ENCODE measurements around the gene RPS15. TPM values are rescaled to one million over a fixed set of nuclear protein-coding genes. Genes with fewer than 3 reads are reported as not detected.

The RPS15 gene
- total and polyA plus RNA-seq, 2 of the 13 experiments (the other 11 are each of a cell fraction or from before 2014, with no cell fraction given): 695 to 1,411 TPM

GRCh38 chr19:1425102-1425837 lies 12.9 kb upstream of the RPS15 start (continued):
- TF ChIP-seq FOXA1 (IDR thresholded peaks at IDR 0.05): no peak
- TF ChIP-seq FOXA1 (CRISPR knock-in tag; IDR thresholded peaks at IDR 0.05): no peak
- TF ChIP-seq ZBTB33 (CRISPR knock-in tag; IDR thresholded peaks at IDR 0.05): peak; percentile 97
- peak; percentile 74 for TF ChIP-seq RBM22 (optimal IDR thresholded peaks at IDR 0.05; ENCODE audit: low read length)
- TF ChIP-seq ZNF501 (CRISPR knock-in tag; IDR thresholded peaks at IDR 0.05): no peak
- TF ChIP-seq AGO2 (optimal IDR thresholded peaks at IDR 0.05; ENCODE audit: low read depth, low read length): peak; percentile 81
- no peak for TF ChIP-seq KLF9 (CRISPR knock-in tag; IDR thresholded peaks at IDR 0.05; ENCODE audit: low read depth)

- Histone ChIP-seq H3K4me1 (ENCODE audit: insufficient read depth, low read length) (peaks cover 41% of the 10 kb centered on the region), H3K36me3 (replicated peaks in 1 of 2; ENCODE audit: control insufficient read depth in 1 of 2, insufficient read depth in 2 of 2, low read length in 2 of 2) (peaks cover 31 to 76% of the 10 kb centered on the region in 2 experiments), H4K20me1 (ENCODE audit: insufficient read depth, low read length) (peaks cover 15% of the 10 kb centered on the region), H2AFZ (ENCODE audit: low read length) (no peak overlapping the region), H3K9ac (ENCODE audit: insufficient read depth, low read depth, low read length) (no peak overlapping the region), H3K4me2 (ENCODE audit: low read depth, low read length) (no peak overlapping the region), H3K27ac (ENCODE audit: extremely low read length, insufficient read depth, low read length) (no peak overlapping the region), H3K27me3 (ENCODE audit: control insufficient read depth in 1 of 2, insufficient read depth in 2 of 2, low read length in 2 of 2) (no peaks in the 10 kb centered on the region), H3K9me3 (ENCODE audit: low read length) (no peaks in the 10 kb centered on the region), H3K4me3 (replicated peaks in 1 of 3; ENCODE audit: insufficient read depth in 1 of 3, low read depth in 2 of 3, low read length in 3 of 3) (no peak overlapping the region), H3K79me2 (ENCODE audit: insufficient read depth, low read length) (peaks cover 33% of the 10 kb centered on the region)
- FAIRE-seq: no peak
- ChIA-PET POLR2A (no interaction called here), CTCF (ENCODE audit: low intra/inter-chr PET ratio, low total read pairs) (no interaction called here)
- no peak for ATAC-seq
- in situ Hi-C loops (cut with HindIII; ENCODE audit: extremely low pct_ligation_motif_present, low pct_unique_long_range_greater_than_20kb) (no loop called here), intact Hi-C loops (cut with micrococcal nuclease; ENCODE audit: unreplicated experiment) (no loop called here)
- TF ChIP-seq ZNF343 (CRISPR knock-in tag; IDR thresholded peaks at IDR 0.05): no peak
- TF ChIP-seq MEF2D (CRISPR knock-in tag; IDR thresholded peaks at IDR 0.05): no peak
- TF ChIP-seq ELK4 (CRISPR knock-in tag; IDR thresholded peaks at IDR 0.05; ENCODE audit: borderline replicate concordance): no peak
- TF ChIP-seq MED8 (CRISPR knock-in tag; IDR thresholded peaks at IDR 0.05; ENCODE audit: insufficient replicate concordance): no peak
- TF ChIP-seq ZFP82 (CRISPR knock-in tag; IDR thresholded peaks at IDR 0.05; ENCODE audit: borderline replicate concordance): no peak
- no peak for TF ChIP-seq PATZ1 (CRISPR knock-in tag; IDR thresholded peaks at IDR 0.05)
- 96% methylated on average over 12 of the region's 14 CpGs for WGBS (ENCODE audit: low lambda C conversion rate)
- DNase-seq (ENCODE audit: low spot score): no peak
- no TSS peak for BruUV-seq (replicated peaks)
Measured at GRCh38 chr19:1425902-1426301, 12.3 kb upstream of the RPS15 start.
